NT2/D1 (cell line): ENCODE data around the gene PIP4K2C.

Source experiments
- DNase-seq: peaks from one replicate; pipeline ENCODE4 v3.0.0-alpha.2; 2011; ENCODE audit warnings: low read depth, low spot score
- H3K27me3 ChIP-seq: 2 replicates; pipeline ENCODE4 v1.6.0; 2011; ENCODE audit warnings: mild to moderate bottlenecking; ENCODE audit not compliant: insufficient read length, insufficient read depth
- H3K36me3 ChIP-seq: 2 replicates; pipeline ENCODE4 v1.6.1; 2011; ENCODE audit warnings: mild to moderate bottlenecking, low read length, mixed read lengths; ENCODE audit not compliant: insufficient read depth, insufficient read length
- H3K4me1 ChIP-seq: 2 replicates; pipeline ENCODE4 v1.5.1; 2011; ENCODE audit not compliant: insufficient read depth, insufficient read length
- H3K4me3 ChIP-seq: 2 replicates; pipeline ENCODE4 v1.5.1; 2011; ENCODE audit warnings: low read depth; ENCODE audit not compliant: insufficient read length
- H3K9ac ChIP-seq: 2 replicates; pipeline ENCODE4 v1.6.0; 2011; ENCODE audit warnings: low read depth; ENCODE audit not compliant: insufficient read length
- H3K9me3 ChIP-seq: 2 replicates; pipeline ENCODE4 v1.5.1; 2011; ENCODE audit warnings: mild to moderate bottlenecking, low read length; ENCODE audit not compliant: insufficient read depth
- SUZ12 ChIP-seq: IDR thresholded peaks from 2 replicates; pipeline ENCODE4 v1.6.1; 2011; ENCODE audit not compliant: insufficient read length, insufficient read depth; ENCODE audit errors: extremely low read depth
- YY1 ChIP-seq: IDR thresholded peaks from 2 replicates; pipeline ENCODE4 v1.6.1; 2011; ENCODE audit not compliant: insufficient read length, insufficient read depth
- ZNF274 ChIP-seq: IDR thresholded peaks from 2 replicates; pipeline ENCODE4 v1.6.1; 2011; ENCODE audit warnings: mild to moderate bottlenecking, low read depth, low read length

The PIP4K2C gene

DNA sequence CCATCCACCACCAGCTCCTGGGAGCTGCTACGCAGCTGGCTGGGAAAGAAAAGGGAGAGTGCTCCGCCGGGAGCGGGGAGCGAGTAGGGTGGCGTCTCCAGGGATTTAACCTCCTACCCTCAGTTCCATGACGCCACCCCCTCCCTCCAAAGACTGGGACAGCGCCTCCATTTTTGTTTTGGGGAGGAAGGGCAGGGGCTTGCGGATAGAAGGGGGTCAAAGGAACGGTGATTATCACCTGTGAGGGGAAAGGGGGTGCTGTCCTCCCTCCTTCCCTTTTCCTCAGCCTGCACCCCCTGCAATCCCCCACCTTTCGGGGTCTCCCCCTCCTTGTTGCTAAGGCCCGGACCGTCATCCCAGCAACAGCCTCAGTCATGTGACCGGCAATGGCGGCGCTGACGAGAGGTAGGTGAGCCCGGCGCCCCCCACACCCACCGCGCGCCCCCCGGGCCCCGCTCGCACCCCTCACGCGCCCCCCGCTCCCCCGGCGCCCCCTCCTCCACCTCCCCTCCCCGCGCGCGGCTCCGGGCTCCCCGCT is 13.5 kb downstream of the PIP4K2C start, which contains the start of gene DTX3:
Gene DTX3 (plus strand): TSS at position 371 of the 538 bp plus-strand sequence. CDS start 1,694 bp downstream, outside the sequence.
- DNase-seq: no peak
- H3K36me3 ChIP-seq: peaks cover 65% of the 10 kb centered on the region
- peaks cover 8% of the 10 kb centered on the region for H3K4me1 ChIP-seq
- no peak for TF ChIP-seq SUZ12
- TF ChIP-seq YY1: peak; percentile 50
- TF ChIP-seq ZNF274: no peak
- no peaks in the 10 kb centered on the region for H3K9me3 ChIP-seq
- H3K4me3 ChIP-seq: peak within 1 kb of the TSS; percentile 86
- H3K9ac ChIP-seq: peak within 1 kb of the TSS; percentile 94
- H3K27me3 ChIP-seq: no peaks in the 10 kb centered on the region

- no peak for DNase-seq
- H3K36me3 ChIP-seq: peaks cover 58% of the 10 kb centered on the region
- no peaks in the 10 kb centered on the region for H3K9me3 ChIP-seq
- H3K4me3 ChIP-seq: peak overlapping the region; percentile 86
- H3K9ac ChIP-seq: peak overlapping the region; percentile 91
- no peaks in the 10 kb centered on the region for H3K27me3 ChIP-seq
- peaks cover 8% of the 10 kb centered on the region for H3K4me1 ChIP-seq
- TF ChIP-seq SUZ12 (no peak), YY1 (no peak), ZNF274 (no peak)
These were observed 14.2 kb downstream of the PIP4K2C start for GRCh38 chr12:57604992-57605810.

GRCh38 chr12:57605811-57606311 is 14.9 kb downstream of the PIP4K2C start:
- H3K4me3 ChIP-seq: peak overlapping the region; percentile 86
- H3K36me3 ChIP-seq: peaks cover 52% of the 10 kb centered on the region
- TF ChIP-seq ZNF274: no peak
- no peak for TF ChIP-seq SUZ12
- no peak for TF ChIP-seq YY1
- peak overlapping the region; percentile 91 for H3K9ac ChIP-seq
- no peaks in the 10 kb centered on the region for H3K9me3 ChIP-seq
- DNase-seq: no peak
- no peaks in the 10 kb centered on the region for H3K27me3 ChIP-seq
- peaks cover 8% of the 10 kb centered on the region for H3K4me1 ChIP-seq

GRCh38 chr12:57606399-57606798 is 15.4 kb downstream of the PIP4K2C start:
- Histone ChIP-seq H3K36me3 (peaks cover 46% of the 10 kb centered on the region), H3K9me3 (no peaks in the 10 kb centered on the region), H3K27me3 (no peaks in the 10 kb centered on the region), H3K4me3 (no peak overlapping the region), H3K4me1 (peaks cover 8% of the 10 kb centered on the region), H3K9ac (no peak overlapping the region)
- TF ChIP-seq ZNF274 (no peak), SUZ12 (no peak), YY1 (no peak)
- no peak for DNase-seq

DNA sequence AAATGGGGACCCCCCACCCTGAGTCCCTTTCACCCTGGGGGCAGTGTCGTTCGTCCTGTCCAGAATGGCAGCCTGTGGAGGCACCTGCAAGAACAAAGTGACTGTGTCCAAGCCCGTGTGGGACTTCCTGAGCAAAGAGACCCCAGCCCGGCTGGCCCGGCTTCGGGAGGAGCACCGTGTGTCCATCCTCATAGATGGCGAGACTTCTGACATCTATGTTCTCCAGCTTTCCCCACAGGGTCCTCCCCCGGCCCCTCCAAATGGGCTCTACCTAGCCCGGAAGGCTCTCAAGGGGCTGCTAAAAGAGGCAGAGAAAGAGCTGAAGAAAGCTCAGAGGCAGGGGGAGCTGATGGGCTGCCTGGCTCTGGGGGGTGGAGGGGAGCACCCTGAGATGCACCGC is 15.8 kb downstream of the PIP4K2C start:
- Histone ChIP-seq H3K9me3 (no peaks in the 10 kb centered on the region), H3K27me3 (no peaks in the 10 kb centered on the region), H3K9ac (peak overlapping the region; percentile 8), H3K36me3 (peaks cover 42% of the 10 kb centered on the region), H3K4me1 (peaks cover 8% of the 10 kb centered on the region), H3K4me3 (no peak overlapping the region)
- TF ChIP-seq ZNF274 (no peak), YY1 (no peak), SUZ12 (no peak)
- no peak for DNase-seq

- no peaks in the 10 kb centered on the region for H3K27me3 ChIP-seq
- no peak overlapping the region for H3K9ac ChIP-seq
- peaks cover 12% of the 10 kb centered on the region for H3K4me1 ChIP-seq
- no peak overlapping the region for H3K4me3 ChIP-seq
- DNase-seq: no peak
- peaks cover 32% of the 10 kb centered on the region for H3K36me3 ChIP-seq
- no peaks in the 10 kb centered on the region for H3K9me3 ChIP-seq
- TF ChIP-seq ZNF274: no peak
- TF ChIP-seq YY1: no peak
- TF ChIP-seq SUZ12: no peak
These were observed 17.1 kb downstream of the PIP4K2C start for GRCh38 chr12:57607958-57608663.

GRCh38 chr12:57609101-57609780 is 18.2 kb downstream of the PIP4K2C start:
- no peak for DNase-seq

More at GRCh38 chr12:57609101-57609780, 18.2 kb downstream of the PIP4K2C start:
- Histone ChIP-seq H3K27me3 (no peaks in the 10 kb centered on the region), H3K9ac (no peak overlapping the region), H3K4me1 (peaks cover 15% of the 10 kb centered on the region), H3K4me3 (no peak overlapping the region), H3K9me3 (no peaks in the 10 kb centered on the region), H3K36me3 (peaks cover 41% of the 10 kb centered on the region)
- TF ChIP-seq SUZ12 (no peak), ZNF274 (no peak), YY1 (no peak)
